Measurements from ENCODE around the gene CIAPIN1.

The CIAPIN1 gene

GRCh38 chr16:57409870-57410587 is 37.2 kb downstream of the CIAPIN1 start:
- no peaks in the 10 kb centered on the region for H3K4me1 ChIP-seq (ENCODE audit: control insufficient read depth, low read depth, low read length)
- DNase-seq: peak; percentile 33
- H3K36me3 ChIP-seq (ENCODE audit: control insufficient read depth, insufficient read depth, low read length): no peaks in the 10 kb centered on the region
- H3K4me2 ChIP-seq (ENCODE audit: low read length): no peak overlapping the region
- no peaks in the 10 kb centered on the region for H3K27me3 ChIP-seq (ENCODE audit: insufficient read depth, low read length, poor library complexity)
- H2BK5ac ChIP-seq (ENCODE audit: low read length): no peak overlapping the region
- H4K8ac ChIP-seq (ENCODE audit: low read depth, low read length): no peak overlapping the region
- H2BK120ac ChIP-seq (ENCODE audit: low read depth, low read length): no peak overlapping the region
- no peak overlapping the region for H3K4ac ChIP-seq (ENCODE audit: low read depth, low read length)
- WGBS (ENCODE audit: extremely low coverage, insufficient coverage, low lambda C conversion rate): no CpG with 5 or more reads among the region's 14 CpGs
- H2AK5ac ChIP-seq (ENCODE audit: low read length): no peak overlapping the region
- no peak overlapping the region for H2BK15ac ChIP-seq (replicated peaks; ENCODE audit: low read depth)
- H3K23ac ChIP-seq (ENCODE audit: low read length): no peak overlapping the region
- no peak overlapping the region for H4K5ac ChIP-seq (ENCODE audit: low read length)
- H3K9ac ChIP-seq (ENCODE audit: low read length): no peak overlapping the region
- H3K4me3 ChIP-seq (ENCODE audit: low read length): no peak overlapping the region
- no peak overlapping the region for H3K27ac ChIP-seq (ENCODE audit: low read depth, low read length)
- no peak overlapping the region for H3K18ac ChIP-seq (ENCODE audit: low read length)
- no peaks in the 10 kb centered on the region for H3K79me1 ChIP-seq (ENCODE audit: low read length)
- no peaks in the 10 kb centered on the region for H3K79me2 ChIP-seq (ENCODE audit: control insufficient read depth, insufficient read depth, low read length)
- no peak overlapping the region for H3K56ac ChIP-seq (ENCODE audit: low read length)

GRCh38 chr16:57409065-57409464 is 38.1 kb downstream of the CIAPIN1 start:
- no peaks in the 10 kb centered on the region for H3K79me1 ChIP-seq (ENCODE audit: low read length)
- no CpG with 5 or more reads among the region's 5 CpGs for WGBS (ENCODE audit: extremely low coverage, insufficient coverage, low lambda C conversion rate)
- H3K27ac ChIP-seq (ENCODE audit: low read depth, low read length): no peak overlapping the region
- no peak overlapping the region for H3K23ac ChIP-seq (ENCODE audit: low read length)
- H3K27me3 ChIP-seq (ENCODE audit: insufficient read depth, low read length, poor library complexity): no peaks in the 10 kb centered on the region
- H2BK120ac ChIP-seq (ENCODE audit: low read depth, low read length): no peak overlapping the region
- no peak overlapping the region for H2BK5ac ChIP-seq (ENCODE audit: low read length)
- no peaks in the 10 kb centered on the region for H3K4me1 ChIP-seq (ENCODE audit: control insufficient read depth, low read depth, low read length)
- no peak overlapping the region for H3K9ac ChIP-seq (ENCODE audit: low read length)
- H3K4ac ChIP-seq (ENCODE audit: low read depth, low read length): no peak overlapping the region
- H3K4me3 ChIP-seq (ENCODE audit: low read length): no peak overlapping the region
- H3K18ac ChIP-seq (ENCODE audit: low read length): no peak overlapping the region
- no peaks in the 10 kb centered on the region for H3K79me2 ChIP-seq (ENCODE audit: control insufficient read depth, insufficient read depth, low read length)
- H3K56ac ChIP-seq (ENCODE audit: low read length): no peak overlapping the region
- no peak overlapping the region for H3K4me2 ChIP-seq (ENCODE audit: low read length)
- no peak overlapping the region for H2AK5ac ChIP-seq (ENCODE audit: low read length)
- H3K36me3 ChIP-seq (ENCODE audit: control insufficient read depth, insufficient read depth, low read length): no peaks in the 10 kb centered on the region
- no peak overlapping the region for H4K8ac ChIP-seq (ENCODE audit: low read depth, low read length)
- H2BK15ac ChIP-seq (replicated peaks; ENCODE audit: low read depth): no peak overlapping the region
- no peak overlapping the region for H4K5ac ChIP-seq (ENCODE audit: low read length)
- DNase-seq: no peak

- Histone ChIP-seq H3K4me2 (ENCODE audit: low read length) (no peak overlapping the region), H4K8ac (ENCODE audit: low read depth, low read length) (no peak overlapping the region), H3K4me1 (ENCODE audit: control insufficient read depth, low read depth, low read length) (no peaks in the 10 kb centered on the region), H3K27me3 (ENCODE audit: insufficient read depth, low read length, poor library complexity) (no peaks in the 10 kb centered on the region), H3K79me1 (ENCODE audit: low read length) (no peaks in the 10 kb centered on the region), H2AK5ac (ENCODE audit: low read length) (no peak overlapping the region), H2BK5ac (ENCODE audit: low read length) (no peak overlapping the region), H4K5ac (ENCODE audit: low read length) (no peak overlapping the region), H3K36me3 (ENCODE audit: control insufficient read depth, insufficient read depth, low read length) (no peaks in the 10 kb centered on the region), H2BK15ac (replicated peaks; ENCODE audit: low read depth) (no peak overlapping the region), H3K4me3 (ENCODE audit: low read length) (no peak overlapping the region), H3K79me2 (ENCODE audit: control insufficient read depth, insufficient read depth, low read length) (no peaks in the 10 kb centered on the region), H3K4ac (ENCODE audit: low read depth, low read length) (no peak overlapping the region), H3K56ac (ENCODE audit: low read length) (no peak overlapping the region), H3K9ac (ENCODE audit: low read length) (no peak overlapping the region), H3K23ac (ENCODE audit: low read length) (no peak overlapping the region), H3K27ac (ENCODE audit: low read depth, low read length) (no peak overlapping the region), H2BK120ac (ENCODE audit: low read depth, low read length) (no peak overlapping the region), H3K18ac (ENCODE audit: low read length) (no peak overlapping the region)
- 100% methylated on average over 4 of the region's 5 CpGs for WGBS (ENCODE audit: extremely low coverage, insufficient coverage, low lambda C conversion rate)
- no peak for DNase-seq
Observed at GRCh38 chr16:57407521-57408353, 39.4 kb downstream of the CIAPIN1 start.

GRCh38 chr16:57406881-57407280 is 40.3 kb downstream of the CIAPIN1 start:
- Histone ChIP-seq H2BK15ac (replicated peaks; ENCODE audit: low read depth) (no peak overlapping the region), H3K9ac (ENCODE audit: low read length) (no peak overlapping the region), H4K5ac (ENCODE audit: low read length) (no peak overlapping the region), H2BK120ac (ENCODE audit: low read depth, low read length) (no peak overlapping the region), H3K18ac (ENCODE audit: low read length) (no peak overlapping the region), H3K23ac (ENCODE audit: low read length) (no peak overlapping the region), H3K79me1 (ENCODE audit: low read length) (no peaks in the 10 kb centered on the region), H4K8ac (ENCODE audit: low read depth, low read length) (no peak overlapping the region), H3K79me2 (ENCODE audit: control insufficient read depth, insufficient read depth, low read length) (no peaks in the 10 kb centered on the region), H2AK5ac (ENCODE audit: low read length) (no peak overlapping the region), H3K27ac (ENCODE audit: low read depth, low read length) (no peak overlapping the region), H3K27me3 (ENCODE audit: insufficient read depth, low read length, poor library complexity) (no peaks in the 10 kb centered on the region), H3K4me1 (ENCODE audit: control insufficient read depth, low read depth, low read length) (no peaks in the 10 kb centered on the region), H2BK5ac (ENCODE audit: low read length) (no peak overlapping the region), H3K4ac (ENCODE audit: low read depth, low read length) (no peak overlapping the region), H3K4me3 (ENCODE audit: low read length) (no peak overlapping the region), H3K56ac (ENCODE audit: low read length) (no peak overlapping the region), H3K4me2 (ENCODE audit: low read length) (no peak overlapping the region), H3K36me3 (ENCODE audit: control insufficient read depth, insufficient read depth, low read length) (no peaks in the 10 kb centered on the region)
- no peak for DNase-seq
- no CpG with 5 or more reads among the region's 2 CpGs for WGBS (ENCODE audit: extremely low coverage, insufficient coverage, low lambda C conversion rate)

GRCh38 chr16:57405097-57405496 is 42.1 kb downstream of the CIAPIN1 start:
- Histone ChIP-seq H3K56ac (ENCODE audit: low read length) (no peak overlapping the region), H4K8ac (ENCODE audit: low read depth, low read length) (no peak overlapping the region), H3K27me3 (ENCODE audit: insufficient read depth, low read length, poor library complexity) (no peaks in the 10 kb centered on the region), H3K23ac (ENCODE audit: low read length) (no peak overlapping the region), H2AK5ac (ENCODE audit: low read length) (no peak overlapping the region), H3K4me3 (ENCODE audit: low read length) (no peak overlapping the region), H3K4me1 (ENCODE audit: control insufficient read depth, low read depth, low read length) (no peaks in the 10 kb centered on the region), H3K79me2 (ENCODE audit: control insufficient read depth, insufficient read depth, low read length) (no peaks in the 10 kb centered on the region), H2BK15ac (replicated peaks; ENCODE audit: low read depth) (no peak overlapping the region), H2BK5ac (ENCODE audit: low read length) (no peak overlapping the region), H3K36me3 (ENCODE audit: control insufficient read depth, insufficient read depth, low read length) (no peaks in the 10 kb centered on the region), H3K9ac (ENCODE audit: low read length) (no peak overlapping the region), H3K79me1 (ENCODE audit: low read length) (no peaks in the 10 kb centered on the region), H2BK120ac (ENCODE audit: low read depth, low read length) (no peak overlapping the region), H3K27ac (ENCODE audit: low read depth, low read length) (no peak overlapping the region), H4K5ac (ENCODE audit: low read length) (no peak overlapping the region), H3K18ac (ENCODE audit: low read length) (no peak overlapping the region), H3K4me2 (ENCODE audit: low read length) (no peak overlapping the region), H3K4ac (ENCODE audit: low read depth, low read length) (no peak overlapping the region)
- no CpG with 5 or more reads among the region's 3 CpGs for WGBS (ENCODE audit: extremely low coverage, insufficient coverage, low lambda C conversion rate)
- no peak for DNase-seq
